NT2/D1 (cell line): Measurements from ENCODE around the gene ITGBL1.

ENCODE experiments used
- DNase-seq: peaks from one replicate; pipeline ENCODE4 v3.0.0-alpha.2; 2011; ENCODE audit warnings: low read depth, low spot score
- H3K27me3 ChIP-seq: 2 replicates; pipeline ENCODE4 v1.6.0; 2011; ENCODE audit warnings: mild to moderate bottlenecking; ENCODE audit not compliant: insufficient read length, insufficient read depth
- H3K36me3 ChIP-seq: 2 replicates; pipeline ENCODE4 v1.6.1; 2011; ENCODE audit warnings: mild to moderate bottlenecking, low read length, mixed read lengths; ENCODE audit not compliant: insufficient read depth, insufficient read length
- H3K4me1 ChIP-seq: 2 replicates; pipeline ENCODE4 v1.5.1; 2011; ENCODE audit not compliant: insufficient read depth, insufficient read length
- H3K4me3 ChIP-seq: 2 replicates; pipeline ENCODE4 v1.5.1; 2011; ENCODE audit warnings: low read depth; ENCODE audit not compliant: insufficient read length
- H3K9ac ChIP-seq: 2 replicates; pipeline ENCODE4 v1.6.0; 2011; ENCODE audit warnings: low read depth; ENCODE audit not compliant: insufficient read length
- H3K9me3 ChIP-seq: 2 replicates; pipeline ENCODE4 v1.5.1; 2011; ENCODE audit warnings: mild to moderate bottlenecking, low read length; ENCODE audit not compliant: insufficient read depth
- SUZ12 ChIP-seq: IDR thresholded peaks from 2 replicates; pipeline ENCODE4 v1.6.1; 2011; ENCODE audit not compliant: insufficient read length, insufficient read depth; ENCODE audit errors: extremely low read depth
- YY1 ChIP-seq: IDR thresholded peaks from 2 replicates; pipeline ENCODE4 v1.6.1; 2011; ENCODE audit not compliant: insufficient read length, insufficient read depth
- ZNF274 ChIP-seq: IDR thresholded peaks from 2 replicates; pipeline ENCODE4 v1.6.1; 2011; ENCODE audit warnings: mild to moderate bottlenecking, low read depth, low read length

The ITGBL1 gene

GRCh38 chr13:101728615-101729014 is 276.1 kb downstream of the ITGBL1 start:
- H3K27me3 ChIP-seq = no peaks in the 10 kb centered on the region
- no peaks in the 10 kb centered on the region for H3K4me1 ChIP-seq

GRCh38 chr13:101730420-101731000 is 278.0 kb downstream of the ITGBL1 start:
- DNase-seq = no peak

More at GRCh38 chr13:101728615-101729014, 276.1 kb downstream of the ITGBL1 start:
- TF ChIP-seq SUZ12 (no peak), ZNF274 (no peak), YY1 (no peak)
- no peak for DNase-seq
- no peaks in the 10 kb centered on the region for H3K9me3 ChIP-seq
- H3K36me3 ChIP-seq = no peaks in the 10 kb centered on the region
- H3K9ac ChIP-seq = no peak overlapping the region
- H3K4me3 ChIP-seq = no peak overlapping the region

GRCh38 chr13:101736566-101736965 is 284.1 kb downstream of the ITGBL1 start:
- Histone ChIP-seq H3K4me1 (no peaks in the 10 kb centered on the region), H3K9me3 (no peaks in the 10 kb centered on the region), H3K9ac (no peak overlapping the region), H3K4me3 (no peak overlapping the region), H3K36me3 (no peaks in the 10 kb centered on the region), H3K27me3 (no peaks in the 10 kb centered on the region)
- TF ChIP-seq SUZ12 = no peak
- no peak for TF ChIP-seq YY1
- no peak for TF ChIP-seq ZNF274
- DNase-seq = no peak

More at GRCh38 chr13:101730420-101731000, 278.0 kb downstream of the ITGBL1 start:
- Histone ChIP-seq H3K9ac (no peak overlapping the region), H3K4me3 (no peak overlapping the region), H3K4me1 (no peaks in the 10 kb centered on the region), H3K9me3 (no peaks in the 10 kb centered on the region), H3K36me3 (no peaks in the 10 kb centered on the region), H3K27me3 (no peaks in the 10 kb centered on the region)
- no peak for TF ChIP-seq ZNF274
- TF ChIP-seq YY1 = no peak
- no peak for TF ChIP-seq SUZ12

GRCh38 chr13:101738336-101738735 is 285.9 kb downstream of the ITGBL1 start:
- no peaks in the 10 kb centered on the region for H3K4me1 ChIP-seq
- H3K4me3 ChIP-seq = no peak overlapping the region
- no peaks in the 10 kb centered on the region for H3K9me3 ChIP-seq
- H3K27me3 ChIP-seq = no peaks in the 10 kb centered on the region
- TF ChIP-seq SUZ12 = no peak
- TF ChIP-seq YY1 = no peak
- no peak for TF ChIP-seq ZNF274
- no peaks in the 10 kb centered on the region for H3K36me3 ChIP-seq
- no peak for DNase-seq
- H3K9ac ChIP-seq = no peak overlapping the region

- H3K9me3 ChIP-seq = no peaks in the 10 kb centered on the region
- TF ChIP-seq SUZ12 = no peak
- TF ChIP-seq YY1 = no peak
- TF ChIP-seq ZNF274 = no peak
- no peak overlapping the region for H3K4me3 ChIP-seq
- no peaks in the 10 kb centered on the region for H3K4me1 ChIP-seq
- DNase-seq = no peak
- no peak overlapping the region for H3K9ac ChIP-seq
- no peaks in the 10 kb centered on the region for H3K36me3 ChIP-seq
- no peaks in the 10 kb centered on the region for H3K27me3 ChIP-seq
These were observed 287.1 kb downstream of the ITGBL1 start for GRCh38 chr13:101739382-101740178.

- no peak for TF ChIP-seq YY1
- no peak for TF ChIP-seq ZNF274
- no peak for TF ChIP-seq SUZ12
- no peak for DNase-seq
- no peaks in the 10 kb centered on the region for H3K4me1 ChIP-seq
- no peaks in the 10 kb centered on the region for H3K27me3 ChIP-seq
- no peak overlapping the region for H3K9ac ChIP-seq
- H3K4me3 ChIP-seq = no peak overlapping the region
- H3K9me3 ChIP-seq = no peaks in the 10 kb centered on the region
- no peaks in the 10 kb centered on the region for H3K36me3 ChIP-seq
These were observed 294.0 kb downstream of the ITGBL1 start for GRCh38 chr13:101746513-101746912.

- TF ChIP-seq SUZ12 (no peak), ZNF274 (no peak), YY1 (no peak)
- Histone ChIP-seq H3K9me3 (no peaks in the 10 kb centered on the region), H3K4me1 (no peaks in the 10 kb centered on the region), H3K4me3 (no peak overlapping the region), H3K36me3 (no peaks in the 10 kb centered on the region), H3K9ac (no peak overlapping the region), H3K27me3 (no peaks in the 10 kb centered on the region)
- DNase-seq = no peak
These were observed 294.6 kb downstream of the ITGBL1 start for GRCh38 chr13:101747039-101747438.
